Activated CD4-positive, alpha-beta T cell treated with anti-CD3 and anti-CD28 coated beads, Interleukin-2, amount 10 ng/mL, durations not matched to agents 7 days and 5 days (primary cell): ENCODE data around the gene MEGF8. TPM values are rescaled to one million over a fixed set of nuclear protein-coding genes. Genes with fewer than 3 reads are reported as not detected.

Source experiments
- CTCF ChIA-PET: fragments of 350-600 bp; sonication (Branson Sonifier 250); formaldehyde crosslinking; loops from one replicate; lab custom pipeline; 2021; ENCODE audit warnings: antibody characterized with exemption; lab: Charles Lee
- POLR2A ChIA-PET: fragments of 350-600 bp; sonication (Branson Sonifier 250); formaldehyde crosslinking; loops from one replicate; lab custom pipeline; 2021; ENCODE audit warnings: antibody characterized with exemption; lab: Charles Lee
- DNase-seq: peaks from one replicate; pipeline ENCODE4 v3.0.0-alpha.2; 2020
- H3K27ac Mint-ChIP-seq: one replicate; pipeline ENCODE4 v1.8.0; 2021; ENCODE audit warnings: mild to moderate bottlenecking, moderate library complexity, mixed read lengths
- H3K27me3 Mint-ChIP-seq: one replicate; pipeline ENCODE4 v1.8.0; 2021; ENCODE audit warnings: mixed read lengths
- H3K36me3 Mint-ChIP-seq: one replicate; pipeline ENCODE4 v1.8.0; 2021; ENCODE audit warnings: low read depth, mixed read lengths
- H3K4me1 Mint-ChIP-seq: one replicate; pipeline ENCODE4 v1.8.0; 2021; ENCODE audit warnings: mixed read lengths
- H3K4me3 Mint-ChIP-seq: one replicate; pipeline ENCODE4 v1.8.0; 2021; ENCODE audit warnings: mild to moderate bottlenecking, moderate library complexity, mixed read lengths
- H3K9me3 Mint-ChIP-seq: one replicate; pipeline ENCODE4 v1.8.0; 2021; ENCODE audit warnings: mixed read lengths
- total RNA-seq, 2 experiments: library from RNA; stranded (reverse); gene quantifications; one replicate each; pipeline ENCODE4 v1.2.3, GENCODE V29; 2021

The MEGF8 gene
- total RNA-seq, 2 experiments from 2014 or later = 3.3 to 3.7 TPM

DNA sequence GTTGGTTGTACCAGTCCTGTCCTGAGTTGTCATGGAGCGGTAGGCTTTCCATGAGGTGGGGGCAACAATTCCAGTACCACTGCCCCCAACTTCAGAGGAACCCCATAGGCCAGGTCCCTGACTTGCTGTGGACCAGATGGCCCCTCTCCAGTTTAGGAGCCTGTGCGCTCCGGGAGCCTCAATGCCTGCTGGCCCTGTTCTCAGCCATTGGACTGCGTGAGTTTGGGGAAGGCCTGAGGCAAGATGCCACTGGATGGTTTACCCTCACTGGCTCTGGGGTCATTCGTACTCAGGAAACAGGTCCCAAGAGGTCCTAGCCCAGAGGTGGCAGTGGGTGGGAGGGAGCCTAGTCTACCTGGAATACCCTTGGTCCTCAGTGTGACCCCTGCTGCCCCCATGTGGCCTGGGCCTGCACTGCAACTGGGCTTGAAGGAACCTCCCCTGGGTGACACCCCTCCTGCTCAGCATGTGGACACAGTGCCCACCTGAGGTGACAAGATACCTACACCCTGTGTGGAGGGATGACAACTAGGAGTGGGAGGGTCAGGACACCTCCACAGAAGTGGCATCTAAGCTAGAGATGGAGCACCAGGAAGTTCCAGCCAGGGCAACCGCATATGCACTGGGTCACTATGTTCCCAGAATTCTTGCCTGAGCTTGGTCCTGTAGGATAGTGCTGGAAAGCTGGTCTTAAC is 29.5 kb upstream of the MEGF8 start:
- H3K4me3 Mint-ChIP-seq = no peak overlapping the region
- peak; percentile 91 for DNase-seq
- H3K36me3 Mint-ChIP-seq = peaks cover 26% of the 10 kb centered on the region
- H3K4me1 Mint-ChIP-seq = peaks cover 20% of the 10 kb centered on the region
- ChIA-PET CTCF (interaction anchor here (0.7 to 1.7 kb wide), 6 partner anchors 9 to 180 kb away, joined by 3 to 10 read pairs (median 3); no protein-coding TSS in a partner anchor), POLR2A (no interaction called here)
- no peaks in the 10 kb centered on the region for H3K9me3 Mint-ChIP-seq
- no peaks in the 10 kb centered on the region for H3K27me3 Mint-ChIP-seq
- H3K27ac Mint-ChIP-seq = no peak overlapping the region

DNA sequence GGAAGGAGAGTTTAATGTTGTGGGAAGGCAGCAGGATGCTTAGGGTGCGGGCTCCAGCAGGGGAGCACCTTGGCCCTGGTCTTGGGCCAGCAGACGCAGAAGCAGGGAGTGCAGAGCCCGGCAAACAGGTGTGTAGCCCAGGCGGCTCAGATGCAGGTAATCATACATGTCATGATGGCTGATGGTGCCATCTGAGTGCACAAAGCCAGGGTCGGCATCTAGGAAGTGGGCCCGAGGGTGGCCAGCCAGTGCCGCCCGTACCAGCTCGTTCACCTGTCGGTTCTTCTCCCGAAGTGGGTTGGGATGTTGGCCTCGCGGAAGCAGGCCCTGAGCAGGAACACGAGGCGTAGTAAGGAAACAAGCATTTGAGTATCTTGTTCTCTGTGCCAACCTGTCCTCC is 28.4 kb upstream of the MEGF8 start:
- ChIA-PET POLR2A (no interaction called here), CTCF (interaction anchor here (0.8 to 1.7 kb wide), 6 partner anchors 8 to 165 kb away, joined by 3 to 10 read pairs (median 4); partner anchors contain the start of gene POU2F2)
- H3K4me1 Mint-ChIP-seq = peaks cover 22% of the 10 kb centered on the region
- H3K27ac Mint-ChIP-seq = no peak overlapping the region
- H3K4me3 Mint-ChIP-seq = no peak overlapping the region
- H3K9me3 Mint-ChIP-seq = no peaks in the 10 kb centered on the region
- peaks cover 20% of the 10 kb centered on the region for H3K36me3 Mint-ChIP-seq
- no peak for DNase-seq
- no peaks in the 10 kb centered on the region for H3K27me3 Mint-ChIP-seq

DNA sequence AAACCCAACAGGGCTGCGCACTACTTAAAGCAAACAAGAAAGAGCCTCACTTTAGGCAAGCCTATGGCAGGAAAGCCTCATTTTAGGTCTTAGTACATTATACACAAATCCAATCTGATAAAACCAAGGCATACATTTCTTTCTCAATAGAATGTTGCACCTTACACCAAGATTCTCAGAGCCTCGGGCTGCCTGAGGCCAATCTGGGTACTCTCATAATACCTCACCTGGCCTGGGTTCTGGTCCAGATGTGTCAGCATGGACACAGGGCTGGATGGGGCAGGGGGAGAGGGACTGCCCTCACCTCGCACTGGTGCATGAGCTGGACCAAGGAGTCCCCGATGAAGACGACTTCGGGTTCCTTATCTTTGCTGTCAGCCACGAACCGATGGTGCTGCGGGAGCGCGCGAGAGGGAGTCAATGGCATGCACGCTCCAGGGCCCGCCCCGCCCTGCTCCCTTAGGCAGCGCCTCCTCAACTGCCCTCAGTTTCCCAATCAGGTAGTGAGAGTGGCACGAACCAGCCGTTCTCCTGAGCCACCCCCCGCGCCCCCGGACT is 23.7 kb upstream of the MEGF8 start, which contains the start of gene PRR19:
Gene PRR19, plus strand, starts transcription at position 487 of the 558 bp plus-strand sequence. CDS start 7,453 bp downstream, outside the sequence.
- H3K36me3 Mint-ChIP-seq = peaks cover 5% of the 10 kb centered on the region
- H3K4me1 Mint-ChIP-seq = peaks cover 33% of the 10 kb centered on the region
- peak within 1 kb of the TSS; percentile 85 for H3K27ac Mint-ChIP-seq
- ChIA-PET POLR2A (no interaction called here), CTCF (interaction anchor here (0.7 to 1.1 kb wide), 3 partner anchors 15 to 179 kb away, joined by 3 read pairs; no protein-coding TSS in a partner anchor)
- no peaks in the 10 kb centered on the region for H3K27me3 Mint-ChIP-seq
- DNase-seq = peak; percentile 22
- peak within 1 kb of the TSS; percentile 86 for H3K4me3 Mint-ChIP-seq
- H3K9me3 Mint-ChIP-seq = no peaks in the 10 kb centered on the region

DNA sequence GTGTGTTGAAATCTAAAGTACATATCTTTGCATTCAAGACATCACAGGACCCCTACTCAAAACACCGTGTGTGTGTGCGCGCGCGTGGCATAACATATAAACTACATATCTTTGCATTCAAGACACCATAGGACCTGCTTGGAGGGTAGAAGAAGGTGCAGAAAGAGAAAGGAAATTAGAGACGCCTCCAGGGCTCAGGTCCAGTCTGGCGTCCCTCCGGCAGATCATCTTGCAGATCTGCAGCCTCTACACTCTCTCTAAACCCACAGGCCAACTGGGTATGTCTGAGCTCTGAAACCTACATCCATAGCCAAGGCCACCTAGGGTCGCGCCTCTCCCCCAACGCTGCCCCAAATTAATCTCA is 22.4 kb upstream of the MEGF8 start:
- Mint-ChIP-seq H3K27ac (peak overlapping the region; percentile 85), H3K36me3 (peaks cover 5% of the 10 kb centered on the region), H3K27me3 (no peaks in the 10 kb centered on the region), H3K4me1 (peaks cover 33% of the 10 kb centered on the region), H3K4me3 (peak overlapping the region; percentile 86), H3K9me3 (no peaks in the 10 kb centered on the region)
- DNase-seq = no peak
- ChIA-PET POLR2A (no interaction called here), CTCF (interaction anchor here (1.2 to 1.4 kb wide), 2 partner anchors 14 to 23 kb away, joined by 3 to 5 read pairs; no protein-coding TSS in a partner anchor)

DNA sequence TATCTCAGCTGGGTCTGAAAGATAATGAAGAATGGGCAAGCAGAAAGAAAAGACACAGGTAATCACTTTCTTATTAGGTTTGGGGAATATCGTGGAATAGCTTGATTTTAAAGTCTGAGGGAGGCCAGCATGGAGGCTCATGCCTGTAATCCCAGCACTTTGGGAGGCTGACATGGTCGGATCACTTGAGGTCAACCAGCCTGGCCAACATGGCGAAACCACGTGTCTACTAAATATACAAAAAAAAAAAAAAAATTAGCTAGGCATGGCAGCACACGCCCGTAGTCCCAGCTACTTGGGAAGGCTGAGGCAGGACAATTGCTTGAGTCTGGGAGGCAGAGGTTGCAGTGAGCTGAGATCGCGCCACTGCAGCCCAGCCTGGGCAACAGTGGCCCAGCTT is 21.6 kb upstream of the MEGF8 start:
- no peaks in the 10 kb centered on the region for H3K9me3 Mint-ChIP-seq
- H3K4me3 Mint-ChIP-seq = peak overlapping the region; percentile 86
- peak overlapping the region; percentile 27 for H3K27ac Mint-ChIP-seq
- DNase-seq = no peak
- POLR2A ChIA-PET = no interaction called here
- CTCF ChIA-PET = interaction anchor here (0.6 to 1.4 kb wide), 5 partner anchors 13 to 259 kb away, joined by 3 to 6 read pairs (median 3); no protein-coding TSS in a partner anchor
- peaks cover 5% of the 10 kb centered on the region for H3K36me3 Mint-ChIP-seq
- peaks cover 33% of the 10 kb centered on the region for H3K4me1 Mint-ChIP-seq
- no peaks in the 10 kb centered on the region for H3K27me3 Mint-ChIP-seq

DNA sequence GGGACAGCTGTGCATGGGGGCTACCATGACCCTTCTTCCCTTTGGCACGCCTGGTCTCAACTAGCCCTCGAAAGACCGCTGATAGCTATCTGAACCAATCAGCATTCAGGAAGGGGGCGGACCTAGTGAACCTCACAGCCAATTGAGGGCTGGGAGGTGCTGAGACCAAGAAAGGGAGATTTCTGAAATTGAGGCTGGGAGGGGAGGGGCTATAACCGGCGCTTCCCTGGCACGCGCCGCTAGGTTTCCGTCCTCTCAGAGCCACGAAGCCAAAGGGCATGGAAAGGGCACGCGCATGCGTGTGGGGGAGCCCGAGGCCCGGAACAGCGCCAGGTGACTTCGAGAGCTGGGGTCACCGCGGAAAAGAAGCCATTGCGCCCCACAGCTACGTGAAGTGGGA is 18.8 kb upstream of the MEGF8 start:
- Mint-ChIP-seq H3K36me3 (no peaks in the 10 kb centered on the region), H3K9me3 (no peaks in the 10 kb centered on the region), H3K4me3 (no peak overlapping the region), H3K27me3 (peaks cover 8% of the 10 kb centered on the region), H3K4me1 (peaks cover 21% of the 10 kb centered on the region), H3K27ac (no peak overlapping the region)
- POLR2A ChIA-PET = no interaction called here
- no peak for DNase-seq
- CTCF ChIA-PET = interaction anchor here (1.2 kb wide), 1 partner anchor 27 kb away, joined by 4 read pairs; no protein-coding TSS in a partner anchor

DNA sequence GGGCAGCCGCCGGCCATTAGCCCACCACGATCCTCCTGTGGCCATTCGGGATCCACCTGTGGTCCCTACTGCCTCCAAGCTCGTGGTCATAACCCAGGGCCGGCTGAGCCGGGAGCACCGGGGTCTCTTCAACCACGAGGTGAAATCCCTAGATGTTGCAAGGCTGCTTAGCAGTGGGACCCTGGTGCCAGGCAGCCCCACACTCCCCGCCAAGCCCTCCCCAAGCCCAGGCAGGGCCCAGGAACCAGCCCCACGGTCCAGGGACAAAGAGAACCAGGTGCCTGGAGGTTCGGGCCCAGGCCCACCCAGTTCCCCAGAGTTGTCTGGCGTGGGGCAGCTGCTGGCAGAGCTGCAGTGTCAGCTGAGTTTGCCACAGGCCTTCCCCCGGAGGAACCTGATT is 15.7 kb upstream of the MEGF8 start:
- H3K27me3 Mint-ChIP-seq = peaks cover 32% of the 10 kb centered on the region
- POLR2A ChIA-PET = no interaction called here
- no peaks in the 10 kb centered on the region for H3K9me3 Mint-ChIP-seq
- no peak overlapping the region for H3K4me3 Mint-ChIP-seq
- DNase-seq = no peak
- H3K36me3 Mint-ChIP-seq = no peaks in the 10 kb centered on the region
- H3K27ac Mint-ChIP-seq = no peak overlapping the region
- H3K4me1 Mint-ChIP-seq = peaks cover 13% of the 10 kb centered on the region
- CTCF ChIA-PET = interaction anchor here (0.6 kb wide), 1 partner anchor 252 kb away, joined by 3 read pairs; no protein-coding TSS in a partner anchor

DNA sequence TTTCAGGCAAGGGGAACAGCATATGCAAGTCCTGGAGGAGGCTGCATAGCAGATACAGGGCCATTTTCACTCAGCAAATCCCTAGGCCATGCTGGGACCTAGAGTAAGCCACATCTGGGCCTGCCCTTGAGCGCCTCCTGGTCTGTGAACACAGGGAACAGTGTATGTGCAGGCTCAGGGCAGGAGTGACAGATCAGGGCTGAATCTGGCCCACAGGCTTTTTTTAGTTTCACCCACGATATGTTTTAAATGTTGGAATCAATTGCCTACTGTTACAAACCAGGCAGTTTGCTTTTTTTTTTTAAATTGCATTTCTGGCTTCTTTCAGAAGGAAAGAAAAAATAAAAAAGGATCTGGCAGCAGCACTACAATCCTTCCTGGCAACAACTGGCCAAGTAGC is 13.8 kb upstream of the MEGF8 start:
- Mint-ChIP-seq H3K36me3 (no peaks in the 10 kb centered on the region), H3K4me3 (no peak overlapping the region), H3K9me3 (no peaks in the 10 kb centered on the region), H3K27ac (no peak overlapping the region), H3K27me3 (peaks cover 41% of the 10 kb centered on the region), H3K4me1 (peaks cover 15% of the 10 kb centered on the region)
- ChIA-PET POLR2A (no interaction called here), CTCF (interaction anchor here (0.6 to 1.8 kb wide), 3 partner anchors 12 to 63 kb away, joined by 3 read pairs; no protein-coding TSS in a partner anchor)
- DNase-seq = no peak

DNA sequence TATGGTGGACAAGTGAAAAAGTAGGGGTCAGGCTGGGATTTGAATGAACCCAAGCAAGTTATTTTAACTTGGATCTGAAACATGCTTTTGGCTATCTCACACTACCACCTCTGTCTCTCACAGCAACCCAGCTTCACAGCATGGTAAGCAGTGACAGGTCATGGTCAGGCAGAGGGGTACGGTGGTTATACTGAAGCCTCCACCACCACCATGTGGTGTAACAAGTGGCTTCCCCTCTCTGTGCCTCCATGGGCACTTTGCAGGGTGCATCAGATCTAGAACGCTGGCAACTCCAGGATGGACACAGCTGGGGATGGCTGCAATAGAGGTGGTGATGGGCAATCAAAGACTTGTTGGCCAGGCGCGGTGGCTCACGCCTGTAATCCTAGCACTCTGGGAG is 13.1 kb upstream of the MEGF8 start:
- peaks cover 43% of the 10 kb centered on the region for H3K27me3 Mint-ChIP-seq
- H3K4me3 Mint-ChIP-seq = peak overlapping the region; percentile 57
- no peak for DNase-seq
- peaks cover 21% of the 10 kb centered on the region for H3K4me1 Mint-ChIP-seq
- H3K27ac Mint-ChIP-seq = no peak overlapping the region
- H3K9me3 Mint-ChIP-seq = no peaks in the 10 kb centered on the region
- ChIA-PET POLR2A (no interaction called here), CTCF (no interaction called here)
- no peaks in the 10 kb centered on the region for H3K36me3 Mint-ChIP-seq

DNA sequence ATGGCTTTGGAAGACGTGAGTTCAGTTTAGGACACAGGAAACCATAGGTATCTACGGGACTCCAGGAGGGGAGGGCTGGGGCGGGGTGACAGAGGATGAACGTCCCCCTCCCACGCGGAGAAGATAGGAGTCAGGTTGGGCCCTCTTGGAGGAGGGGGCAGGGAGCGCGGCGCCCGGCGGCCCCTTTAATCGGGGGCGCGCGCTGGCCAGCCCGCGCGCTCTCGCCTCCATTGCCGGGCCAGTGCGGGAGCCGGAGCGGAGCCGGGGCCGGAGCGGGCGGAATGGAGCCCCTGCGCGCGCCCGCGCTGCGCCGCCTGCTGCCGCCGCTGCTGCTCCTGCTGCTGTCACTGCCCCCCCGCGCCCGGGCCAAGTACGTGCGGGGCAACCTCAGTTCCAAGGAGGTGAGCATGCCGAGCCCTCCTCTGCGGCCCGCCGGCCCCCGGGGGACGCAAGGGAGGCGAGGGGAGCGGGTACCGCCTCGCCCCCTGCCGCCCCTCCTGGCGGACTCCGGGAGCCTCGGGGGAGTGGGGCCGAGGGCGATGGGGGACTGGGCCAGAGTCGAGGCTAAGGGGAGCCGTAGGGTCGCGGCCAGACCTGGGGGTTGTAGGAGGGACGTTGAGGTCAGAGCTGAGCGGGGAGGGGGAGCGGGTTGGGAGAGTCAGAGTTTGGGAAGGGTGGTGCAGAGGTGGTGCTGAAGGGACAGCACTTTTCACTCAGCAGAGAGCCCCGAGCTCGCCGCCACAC is 12.2 kb upstream of the MEGF8 start, which contains the start of gene TMEM145:
Gene TMEM145, plus strand, starts transcription at position 214 of the 744 bp plus-strand sequence. Its CDS starts 68 bp downstream, at position 282.
- H3K9me3 Mint-ChIP-seq = no peaks in the 10 kb centered on the region
- no peaks in the 10 kb centered on the region for H3K36me3 Mint-ChIP-seq
- ChIA-PET CTCF (no interaction called here), POLR2A (interaction anchor here (0.6 kb wide), 1 partner anchor 8 kb away, joined by 3 read pairs; no protein-coding TSS in a partner anchor)
- H3K4me3 Mint-ChIP-seq = peak within 1 kb of the TSS; percentile 57
- H3K27ac Mint-ChIP-seq = no peak within 1 kb of the TSS
- H3K4me1 Mint-ChIP-seq = peaks cover 25% of the 10 kb centered on the region
- H3K27me3 Mint-ChIP-seq = peaks cover 43% of the 10 kb centered on the region
- peak; percentile 38 for DNase-seq

DNA sequence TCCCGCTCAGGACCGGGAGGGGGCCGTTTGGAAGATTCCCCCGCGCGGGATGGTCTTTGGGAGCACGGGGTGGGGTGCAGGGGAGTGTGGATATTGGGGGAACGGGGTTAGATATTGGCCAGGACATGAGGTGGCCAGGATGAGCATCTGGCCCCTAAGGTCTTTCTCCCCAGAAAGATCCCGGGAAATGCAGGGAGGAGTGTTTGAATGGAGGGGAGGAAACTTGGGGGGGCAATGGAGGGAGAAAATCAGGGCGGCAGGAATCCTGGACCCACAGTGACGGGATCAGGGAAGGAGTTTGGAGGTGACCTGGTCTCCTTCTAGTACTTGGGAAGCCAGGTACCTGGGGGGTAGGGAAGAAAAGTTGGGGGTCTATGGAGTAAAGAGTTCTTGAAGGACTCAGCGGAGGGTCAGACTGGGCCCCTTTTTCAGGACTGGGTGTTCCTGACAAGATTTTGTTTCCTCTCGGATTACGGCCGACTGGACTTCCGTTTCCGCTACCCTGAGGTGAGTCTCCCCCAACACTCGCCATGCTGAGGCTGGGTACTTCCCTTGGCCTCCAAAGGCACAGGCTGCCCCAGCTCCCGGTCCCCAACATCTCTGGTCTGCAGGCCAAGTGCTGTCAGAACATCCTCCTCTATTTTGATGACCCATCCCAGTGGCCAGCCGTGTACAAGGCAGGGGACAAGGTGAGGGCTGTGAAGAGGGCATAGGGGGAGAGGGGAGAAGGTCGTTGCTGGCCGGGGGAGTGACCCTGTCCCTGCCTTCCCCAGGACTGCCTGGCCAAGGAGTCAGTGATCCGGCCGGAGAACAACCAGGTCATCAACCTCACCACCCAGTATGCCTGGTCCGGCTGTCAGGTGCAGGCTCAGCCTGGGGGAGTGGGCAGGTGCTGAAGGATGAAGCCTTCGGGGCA is 11.3 kb upstream of the MEGF8 start:
- no peak for DNase-seq
- Mint-ChIP-seq H3K4me3 (no peak overlapping the region), H3K27me3 (peaks cover 43% of the 10 kb centered on the region), H3K4me1 (peaks cover 25% of the 10 kb centered on the region), H3K36me3 (no peaks in the 10 kb centered on the region), H3K9me3 (no peaks in the 10 kb centered on the region), H3K27ac (no peak overlapping the region)
- POLR2A ChIA-PET = interaction anchor here (0.6 kb wide), 1 partner anchor 9 kb away, joined by 3 read pairs; no protein-coding TSS in a partner anchor
- CTCF ChIA-PET = no interaction called here

DNA sequence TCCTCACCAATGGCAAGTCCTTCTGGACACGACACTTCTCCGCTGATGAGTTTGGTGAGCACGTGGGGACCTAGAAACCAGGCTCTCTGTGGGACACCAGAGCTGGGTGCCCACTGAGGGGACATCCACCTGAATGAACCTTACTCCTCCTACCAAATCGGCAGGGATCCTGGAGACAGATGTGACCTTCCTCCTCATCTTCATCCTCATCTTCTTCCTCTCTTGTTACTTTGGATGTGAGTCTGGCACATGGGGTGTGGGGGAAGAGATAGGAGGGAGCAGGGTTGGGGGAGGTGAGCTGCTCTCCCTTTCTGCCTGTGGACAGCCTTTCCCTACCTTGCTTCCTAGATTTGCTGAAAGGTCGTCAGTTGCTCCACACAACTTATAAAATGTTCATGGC is 10.4 kb upstream of the MEGF8 start:
- H3K27me3 Mint-ChIP-seq = peaks cover 43% of the 10 kb centered on the region
- DNase-seq = no peak
- peaks cover 25% of the 10 kb centered on the region for H3K4me1 Mint-ChIP-seq
- ChIA-PET POLR2A (no interaction called here), CTCF (no interaction called here)
- H3K27ac Mint-ChIP-seq = no peak overlapping the region
- no peaks in the 10 kb centered on the region for H3K36me3 Mint-ChIP-seq
- H3K4me3 Mint-ChIP-seq = no peak overlapping the region
- H3K9me3 Mint-ChIP-seq = no peaks in the 10 kb centered on the region
